Karpas-422 (cell line): Measurements from ENCODE around the gene KRT13. TPM values are rescaled to one million over a fixed set of nuclear protein-coding genes. Genes with fewer than 3 reads are reported as not detected.

Source experiments
- DNase-seq: peaks from one replicate; pipeline ENCODE4 v3.0.0-alpha.2; 2015
- H2AFZ ChIP-seq: fragments of 200-600 bp; sonication (generic); 2 replicates; pipeline ENCODE4 v1.6.1; 2014; ENCODE audit warnings: antibody characterized with exemption, low read length, mixed read lengths
- H3K27ac ChIP-seq: fragments of 200-600 bp; sonication (generic); 2 replicates; pipeline ENCODE4 v1.5.1; 2014; ENCODE audit warnings: mild to moderate bottlenecking, low read length, moderate library complexity
- H3K27me3 ChIP-seq: fragments of 200-600 bp; sonication (generic); 2 replicates; pipeline ENCODE4 v1.6.1; 2014; ENCODE audit warnings: low read length, mixed read lengths
- H3K36me3 ChIP-seq: fragments of 200-600 bp; sonication (generic); 2 replicates; pipeline ENCODE4 v1.6.1; 2014; ENCODE audit warnings: low read length, mixed read lengths; ENCODE audit not compliant: insufficient read depth
- H3K4me1 ChIP-seq: fragments of 200-600 bp; sonication (generic); 2 replicates; pipeline ENCODE4 v1.6.1; 2014; ENCODE audit warnings: mild to moderate bottlenecking, low read length, mixed read lengths
- H3K4me2 ChIP-seq: fragments of 200-600 bp; sonication (generic); 2 replicates; pipeline ENCODE4 v1.6.1; 2014; ENCODE audit warnings: low read length, low read depth, mild to moderate bottlenecking; ENCODE audit not compliant: poor library complexity, severe bottlenecking
- H3K4me3 ChIP-seq: fragments of 200-600 bp; sonication (generic); 2 replicates; pipeline ENCODE4 v1.5.1; 2014; ENCODE audit warnings: mild to moderate bottlenecking, antibody characterized with exemption, low read length, mixed read lengths
- H3K79me2 ChIP-seq: fragments of 200-600 bp; sonication (generic); 2 replicates; pipeline ENCODE4 v1.6.1; 2014; ENCODE audit warnings: mild to moderate bottlenecking, low read length, mixed read lengths
- H3K9ac ChIP-seq: fragments of 200-600 bp; sonication (generic); 2 replicates; pipeline ENCODE4 v1.6.0; 2014; ENCODE audit warnings: low read length
- H3K9me2 ChIP-seq: fragments of 200-600 bp; sonication (generic), shearing (Covaris generic); replicated peaks from 2 replicates; pipeline ENCODE4 v1.6.0; 2014; ENCODE audit warnings: mild to moderate bottlenecking, low read length, moderate library complexity; ENCODE audit not compliant: insufficient read depth
- H3K9me3 ChIP-seq: fragments of 300-700, 200-600 bp; sonication (generic); 2 replicates; pipeline ENCODE4 v1.6.1; 2014; ENCODE audit warnings: low read length, mixed read lengths
- H4K20me1 ChIP-seq: fragments of 200-600 bp; sonication (generic); 2 replicates; pipeline ENCODE4 v1.6.1; 2014; ENCODE audit warnings: mild to moderate bottlenecking, antibody characterized with exemption, low read length, low read depth; ENCODE audit not compliant: insufficient read depth
- total RNA-seq: library from RNA; depleted of rRNA; stranded (reverse); fragments of >200 nt; shearing (Covaris generic); gene quantifications from 2 replicates; pipeline ENCODE4 v1.2.3, GENCODE V29; 2014; ENCODE audit warnings: low replicate concordance

KRT13 gene
- total RNA-seq, 1 experiment from 2014 or later, result not detected

- H4K20me1 ChIP-seq, result no peaks in the 10 kb centered on the region
Measured at GRCh38 chr17:41483531-41483930, 21.9 kb downstream of the KRT13 start.

GRCh38 chr17:41481036-41481435, 24.4 kb downstream of the KRT13 start, which contains the start of gene KRT35:
Gene KRT35 (minus strand): TSS chr17:41481151. CDS start chr17:41481097, 54 bp downstream.
- no peaks in the 10 kb centered on the region for H3K9me3 ChIP-seq
- H3K4me3 ChIP-seq, result no peak within 1 kb of the TSS
- DNase-seq, result no peak
- no peak within 1 kb of the TSS for H3K27ac ChIP-seq
- no peaks in the 10 kb centered on the region for H3K9me2 ChIP-seq
- H4K20me1 ChIP-seq, result no peaks in the 10 kb centered on the region
- no peaks in the 10 kb centered on the region for H3K79me2 ChIP-seq
- H3K4me1 ChIP-seq, result no peaks in the 10 kb centered on the region
- H3K27me3 ChIP-seq, result no peaks in the 10 kb centered on the region
- H3K4me2 ChIP-seq, result no peak within 1 kb of the TSS
- no peak within 1 kb of the TSS for H3K9ac ChIP-seq
- no peak within 1 kb of the TSS for H2AFZ ChIP-seq
- H3K36me3 ChIP-seq, result no peaks in the 10 kb centered on the region

More at GRCh38 chr17:41483531-41483930, 21.9 kb downstream of the KRT13 start:
- Histone ChIP-seq H3K4me1 (no peaks in the 10 kb centered on the region), H3K4me2 (no peak overlapping the region), H3K9me3 (no peaks in the 10 kb centered on the region), H3K9ac (no peak overlapping the region), H2AFZ (no peak overlapping the region), H3K27ac (no peak overlapping the region), H3K9me2 (no peaks in the 10 kb centered on the region), H3K79me2 (no peaks in the 10 kb centered on the region), H3K27me3 (no peaks in the 10 kb centered on the region), H3K4me3 (no peak overlapping the region), H3K36me3 (no peaks in the 10 kb centered on the region)
- no peak for DNase-seq

DNA sequence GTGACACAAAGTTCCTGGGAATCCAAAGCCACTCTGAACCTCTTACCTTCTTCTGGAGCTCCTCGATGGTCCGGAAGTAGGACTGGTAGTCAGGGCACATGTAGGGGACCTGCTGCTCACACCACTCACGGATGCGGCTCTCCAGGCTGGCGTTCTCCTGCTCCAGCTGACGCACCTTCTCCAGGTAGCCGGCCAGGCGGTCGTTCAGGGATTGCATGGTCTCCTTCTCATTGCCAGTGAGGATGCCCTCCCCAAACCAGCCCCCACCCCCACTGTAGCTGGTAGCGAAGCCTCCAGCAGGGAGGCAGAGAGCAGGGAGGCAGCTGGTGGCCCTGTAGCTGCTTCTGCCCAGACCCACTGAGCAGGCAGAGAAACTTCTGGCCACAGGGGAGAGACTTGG, 24.8 kb downstream of the KRT13 start:
- H3K4me3 ChIP-seq, result no peak overlapping the region
- DNase-seq, result no peak
- no peak overlapping the region for H3K4me2 ChIP-seq
- H3K4me1 ChIP-seq, result no peaks in the 10 kb centered on the region
- H2AFZ ChIP-seq, result no peak overlapping the region
- H3K79me2 ChIP-seq, result no peaks in the 10 kb centered on the region
- H3K9me2 ChIP-seq, result no peaks in the 10 kb centered on the region
- no peaks in the 10 kb centered on the region for H3K9me3 ChIP-seq
- H4K20me1 ChIP-seq, result no peaks in the 10 kb centered on the region
- H3K27ac ChIP-seq, result no peak overlapping the region
- H3K36me3 ChIP-seq, result no peaks in the 10 kb centered on the region
- no peaks in the 10 kb centered on the region; the same call in 1 of the 2 replicates for H3K27me3 ChIP-seq
- H3K9ac ChIP-seq, result no peak overlapping the region

DNA sequence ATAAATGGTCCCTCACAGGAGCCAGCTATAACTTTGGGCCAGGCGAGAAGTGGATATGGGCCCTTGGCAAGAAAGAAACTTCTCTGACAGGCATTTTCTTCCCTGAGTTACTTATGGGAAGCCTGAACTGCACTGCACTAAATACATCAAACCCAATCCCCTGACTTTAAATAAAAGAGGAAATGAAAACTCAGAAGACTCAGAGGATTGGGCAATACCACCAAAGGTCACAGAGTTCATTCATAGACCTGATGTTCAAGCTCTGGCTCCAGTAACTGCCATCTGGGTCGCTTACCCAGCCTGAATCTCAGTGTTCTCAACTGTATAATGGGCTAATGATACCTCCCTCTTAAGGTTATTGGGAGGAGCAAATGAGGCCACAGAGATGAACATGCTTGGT, 25.3 kb downstream of the KRT13 start:
- Histone ChIP-seq H3K27me3 (no peaks in the 10 kb centered on the region; the same call in 1 of the 2 replicates), H2AFZ (no peak overlapping the region), H3K79me2 (no peaks in the 10 kb centered on the region), H3K9me3 (no peaks in the 10 kb centered on the region), H3K9ac (no peak overlapping the region), H4K20me1 (no peaks in the 10 kb centered on the region), H3K9me2 (no peaks in the 10 kb centered on the region), H3K36me3 (no peaks in the 10 kb centered on the region), H3K4me3 (no peak overlapping the region), H3K27ac (no peak overlapping the region), H3K4me1 (no peaks in the 10 kb centered on the region), H3K4me2 (no peak overlapping the region)
- no peak for DNase-seq

DNA sequence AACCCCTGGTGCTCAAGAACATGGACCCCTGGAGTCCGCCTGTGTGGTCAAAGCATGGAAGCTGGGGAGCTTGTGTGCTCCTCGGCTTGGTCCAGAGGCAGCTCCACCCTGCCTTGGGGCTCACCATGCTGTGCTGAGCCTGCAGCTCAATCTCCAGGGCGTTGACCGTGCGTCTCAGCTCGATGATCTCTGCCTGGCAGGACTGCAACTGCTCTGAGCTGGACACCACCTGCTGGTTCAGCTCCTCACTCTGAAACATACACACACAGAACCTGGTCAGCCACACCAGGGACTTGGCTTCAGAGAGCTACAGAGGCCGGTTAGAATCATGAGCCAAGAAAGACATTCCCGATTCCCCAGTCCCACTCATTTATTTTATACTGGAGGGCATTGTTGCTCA, 27.2 kb downstream of the KRT13 start:
- H3K27ac ChIP-seq, result no peak overlapping the region
- no peaks in the 10 kb centered on the region for H3K36me3 ChIP-seq
- no peaks in the 10 kb centered on the region for H3K79me2 ChIP-seq
- H4K20me1 ChIP-seq, result no peaks in the 10 kb centered on the region
- H3K27me3 ChIP-seq, result no peaks in the 10 kb centered on the region; the same call in 1 of the 2 replicates
- no peak overlapping the region for H3K9ac ChIP-seq
- no peaks in the 10 kb centered on the region for H3K9me3 ChIP-seq
- H3K9me2 ChIP-seq, result no peaks in the 10 kb centered on the region
- no peaks in the 10 kb centered on the region for H3K4me1 ChIP-seq
- no peak overlapping the region for H3K4me2 ChIP-seq
- no peak overlapping the region for H3K4me3 ChIP-seq
- no peak overlapping the region for H2AFZ ChIP-seq
- no peak for DNase-seq

DNA sequence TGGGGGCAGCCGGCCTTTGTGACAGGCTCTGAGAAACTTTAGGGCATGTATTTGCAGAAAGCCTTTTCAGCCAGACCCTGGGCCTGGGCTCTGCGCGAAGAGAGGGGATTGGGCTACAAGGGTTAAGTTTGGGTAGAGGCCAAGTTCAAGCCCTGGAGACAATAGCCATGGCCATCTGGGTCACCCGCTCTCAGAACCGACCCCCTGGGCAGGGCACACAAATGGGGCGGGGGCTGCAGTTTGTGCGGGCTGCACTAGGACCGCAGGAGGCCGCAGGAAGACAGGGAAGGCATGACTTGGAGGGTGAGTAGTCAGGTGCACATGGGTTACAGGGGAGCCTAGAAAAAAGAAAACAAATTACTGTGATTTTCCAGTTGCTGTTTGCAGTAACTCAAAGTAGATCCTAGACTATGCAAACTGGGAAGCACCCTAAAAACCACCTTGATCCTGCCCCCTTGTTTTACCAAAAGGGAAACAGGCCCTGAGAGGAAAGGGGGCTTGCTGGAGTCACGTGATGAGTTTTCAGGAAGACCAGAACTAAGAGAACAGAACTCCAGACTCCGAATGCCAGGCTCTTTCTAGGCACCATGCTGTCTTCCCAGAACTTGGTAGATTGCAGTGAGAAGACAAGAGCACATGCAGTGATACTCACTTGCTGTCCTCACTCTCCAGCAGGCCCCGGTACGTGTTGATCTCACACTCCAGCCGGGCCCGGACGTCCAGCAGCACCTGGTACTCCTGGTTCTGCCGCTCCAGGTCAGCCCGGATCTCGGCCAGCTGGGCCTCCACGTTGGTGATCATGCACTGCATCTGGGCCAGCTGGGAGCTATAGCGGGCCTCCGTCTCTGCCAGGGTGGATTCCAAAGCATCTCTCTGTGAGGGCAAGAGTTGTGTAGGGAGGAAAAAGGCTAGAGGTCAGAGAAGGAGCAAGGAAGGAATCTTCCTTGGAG, 28.3 kb downstream of the KRT13 start:
- no peak overlapping the region for H3K27ac ChIP-seq
- no peaks in the 10 kb centered on the region for H3K4me1 ChIP-seq
- no peak overlapping the region for H3K9ac ChIP-seq
- H4K20me1 ChIP-seq, result no peaks in the 10 kb centered on the region
- no peaks in the 10 kb centered on the region for H3K9me2 ChIP-seq
- H2AFZ ChIP-seq, result no peak overlapping the region
- H3K36me3 ChIP-seq, result no peaks in the 10 kb centered on the region
- no peak overlapping the region for H3K4me2 ChIP-seq
- no peaks in the 10 kb centered on the region for H3K79me2 ChIP-seq
- no peak for DNase-seq
- no peaks in the 10 kb centered on the region; the same call in 1 of the 2 replicates for H3K27me3 ChIP-seq
- H3K4me3 ChIP-seq, result no peak overlapping the region
- H3K9me3 ChIP-seq, result no peaks in the 10 kb centered on the region

- no peaks in the 10 kb centered on the region; the same call in 1 of the 2 replicates for H3K27me3 ChIP-seq
- no peaks in the 10 kb centered on the region for H4K20me1 ChIP-seq
- DNase-seq, result no peak
Measured at GRCh38 chr17:41475421-41475820, 30.0 kb downstream of the KRT13 start.

DNA sequence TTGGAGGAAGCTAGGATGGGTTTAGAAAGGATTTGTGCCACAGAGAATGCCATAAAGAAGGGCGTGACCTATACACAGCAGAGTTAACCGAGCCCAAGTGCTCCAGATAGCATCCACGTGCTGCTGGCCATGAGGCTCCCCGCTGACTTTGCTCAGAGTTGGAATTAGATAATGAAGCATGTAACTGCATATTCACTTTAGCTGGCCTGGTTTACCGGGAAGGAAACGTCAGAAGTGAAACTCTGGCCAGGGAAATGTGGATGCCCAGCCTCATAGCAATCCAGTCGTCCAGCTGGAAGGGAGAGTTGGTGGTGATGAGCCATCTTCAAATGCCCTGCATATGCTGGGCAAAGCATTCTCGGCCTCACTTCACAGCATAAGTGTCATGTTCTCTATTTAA, 30.5 kb downstream of the KRT13 start:
- H2AFZ ChIP-seq, result no peak overlapping the region
- no peak for DNase-seq
- H3K27ac ChIP-seq, result no peak overlapping the region

More at GRCh38 chr17:41475421-41475820, 30.0 kb downstream of the KRT13 start:
- Histone ChIP-seq H3K27ac (no peak overlapping the region), H3K4me1 (no peaks in the 10 kb centered on the region), H3K9me3 (no peaks in the 10 kb centered on the region), H3K9me2 (no peaks in the 10 kb centered on the region), H3K36me3 (no peaks in the 10 kb centered on the region), H3K79me2 (no peaks in the 10 kb centered on the region), H3K4me3 (no peak overlapping the region), H3K4me2 (no peak overlapping the region), H2AFZ (no peak overlapping the region), H3K9ac (no peak overlapping the region)

More for the DNA sequence above, 30.5 kb downstream of the KRT13 start:
- H3K9me3 ChIP-seq, result no peaks in the 10 kb centered on the region
- no peaks in the 10 kb centered on the region for H3K79me2 ChIP-seq
- H3K9ac ChIP-seq, result no peak overlapping the region
- H3K27me3 ChIP-seq, result no peaks in the 10 kb centered on the region; the same call in 1 of the 2 replicates
- H3K9me2 ChIP-seq, result no peaks in the 10 kb centered on the region
- H4K20me1 ChIP-seq, result no peaks in the 10 kb centered on the region
- no peak overlapping the region for H3K4me3 ChIP-seq
- H3K4me2 ChIP-seq, result no peak overlapping the region
- no peaks in the 10 kb centered on the region for H3K4me1 ChIP-seq
- no peaks in the 10 kb centered on the region for H3K36me3 ChIP-seq
